Stimulated activated CD8-positive, alpha-beta memory T cell treated with anti-CD3 and anti-CD28 coated beads, Interleukin-4, amount 100 ng/mL, for 48 hours (primary cell): ENCODE measurements around the gene SAMD10.
"Not testable (repeated sequence)": the region's sequence is repeated elsewhere in the genome, so short reads cannot be mapped to it uniquely, and the experiment has no call there.

Experiments used
- DNase-seq: peaks from one replicate; pipeline ENCODE4 v3.0.0-alpha.2; 2020

Gene SAMD10

DNA sequence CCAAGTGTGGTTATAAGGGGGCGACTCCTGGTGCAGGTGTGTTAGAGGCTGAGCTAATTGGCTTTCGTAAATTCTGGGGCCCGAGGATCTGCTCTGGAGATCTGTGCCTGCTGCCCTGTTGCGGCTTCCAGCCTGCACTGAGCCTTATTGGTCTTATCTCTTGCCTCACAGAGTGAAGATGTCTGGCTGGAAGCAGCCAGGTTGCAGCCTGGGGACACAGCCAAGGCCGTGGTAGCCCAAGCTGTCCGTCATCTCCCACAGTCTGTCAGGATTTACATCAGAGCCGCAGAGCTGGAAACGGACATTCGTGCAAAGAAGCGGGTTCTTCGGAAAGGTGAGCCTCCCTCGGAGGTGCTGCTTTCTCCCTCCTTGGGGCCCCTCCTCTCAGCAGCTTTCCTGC is 21.5 kb upstream of the SAMD10 start:
- DNase-seq = no peak

DNA sequence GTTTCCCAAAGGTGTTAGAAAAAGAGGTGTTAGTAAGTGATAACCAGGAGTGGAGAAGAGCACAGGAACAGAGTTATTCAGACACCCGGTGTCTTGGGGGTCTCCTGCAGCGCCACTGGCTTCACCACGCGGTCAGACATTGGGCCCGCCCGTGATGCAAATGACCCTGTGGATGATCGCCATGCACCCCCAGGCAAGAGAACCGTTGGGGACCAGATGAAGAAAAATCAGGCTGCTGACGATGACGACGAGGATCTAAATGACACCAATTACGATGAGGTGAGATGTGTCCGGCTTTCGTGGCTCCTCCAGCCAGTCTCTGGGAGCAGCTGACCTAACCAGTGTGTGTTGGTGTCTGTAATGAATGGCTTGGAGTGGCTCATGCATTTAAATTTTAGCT is 3.5 kb upstream of the SAMD10 start:
- DNase-seq = no peak

DNA sequence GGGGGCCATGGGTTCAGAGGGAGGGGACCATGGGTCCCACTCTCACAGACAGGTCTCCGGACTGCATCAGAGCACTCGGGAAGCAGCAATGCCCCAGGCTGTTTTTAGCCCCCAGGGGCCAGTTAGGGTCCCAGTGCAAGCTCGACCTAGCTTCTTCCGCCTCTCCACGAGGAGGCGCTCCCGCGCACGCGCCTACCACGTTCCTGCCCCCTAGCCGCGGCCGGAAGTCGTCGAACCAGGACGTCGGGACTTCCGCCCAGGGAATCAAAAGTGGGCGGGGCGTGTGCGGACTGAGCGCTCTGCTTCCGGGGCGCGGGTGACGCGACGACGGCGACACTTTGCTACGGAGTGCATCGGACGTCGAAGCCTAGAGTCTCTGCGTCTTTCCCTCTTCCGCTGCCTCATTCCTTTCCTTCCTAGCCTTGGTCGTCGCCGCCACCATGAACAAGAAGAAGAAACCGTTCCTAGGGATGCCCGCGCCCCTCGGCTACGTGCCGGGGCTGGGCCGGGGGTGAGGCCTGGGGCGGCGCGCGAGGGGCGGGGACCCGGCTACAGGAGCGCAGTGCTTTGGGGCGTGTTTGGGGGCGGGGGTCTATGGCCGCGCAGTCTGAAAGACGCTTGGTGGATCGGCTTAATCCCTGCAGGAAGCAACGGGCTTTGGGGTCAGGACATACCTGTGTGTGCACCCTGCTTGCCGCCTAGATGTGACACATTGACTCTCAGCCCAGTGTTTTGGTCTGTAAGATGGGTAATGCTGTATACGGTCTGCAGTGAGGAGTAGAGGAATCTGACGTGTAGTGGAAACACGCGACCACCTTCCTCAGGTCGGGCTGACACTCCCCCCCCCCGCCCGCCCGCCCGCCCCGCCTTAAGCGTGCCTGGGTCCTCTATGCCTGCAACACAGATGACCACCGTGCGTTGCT is 1.6 kb upstream of the SAMD10 start, which contains the start of gene PRPF6:
TSS of gene PRPF6 (plus strand) at position 327 of the 923 bp plus-strand sequence. CDS start at position 441, 114 bp downstream.
- peak; percentile 96 for DNase-seq

DNA sequence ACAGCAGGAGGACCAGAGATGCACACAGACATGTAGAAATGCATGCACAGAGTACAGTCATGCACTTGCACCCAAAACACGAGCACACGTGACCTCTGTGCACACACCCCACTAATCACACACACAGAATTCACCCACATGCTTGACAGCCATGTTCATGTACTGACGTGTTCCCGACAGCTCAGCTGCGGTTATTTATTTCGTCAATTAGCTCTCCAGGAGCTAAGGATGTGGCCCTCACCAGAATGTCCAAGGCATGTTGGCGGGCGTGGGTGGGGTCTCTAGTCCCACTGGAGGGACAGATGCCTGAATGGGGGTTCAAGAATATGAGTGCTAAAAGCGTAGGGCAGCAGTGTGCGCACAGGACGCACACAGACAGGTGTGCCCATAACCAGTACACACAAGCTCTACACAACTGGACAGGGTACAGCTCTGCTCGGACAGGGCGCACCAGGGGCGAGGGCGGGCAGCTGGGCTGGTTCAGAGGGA is 919 bp upstream of the SAMD10 start:
- peak; percentile 45 for DNase-seq

DNA sequence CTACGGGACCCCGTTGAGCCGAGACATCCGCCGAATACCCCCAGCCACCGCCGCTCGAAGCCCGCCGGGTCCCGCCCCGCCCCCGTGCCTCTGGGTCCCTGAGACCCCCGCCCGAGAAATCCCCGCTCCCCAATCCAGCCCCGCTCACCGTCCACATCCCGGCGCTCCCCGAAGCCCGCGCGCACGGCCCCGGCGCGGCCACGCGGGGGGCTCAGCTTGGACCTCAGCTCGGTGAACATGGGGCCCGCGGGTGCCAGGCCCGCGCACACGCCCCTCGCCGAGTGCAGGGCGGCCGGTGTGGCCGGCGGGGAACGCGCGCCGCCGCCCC is 249 bp downstream of the SAMD10 start:
- DNase-seq = no peak

DNA sequence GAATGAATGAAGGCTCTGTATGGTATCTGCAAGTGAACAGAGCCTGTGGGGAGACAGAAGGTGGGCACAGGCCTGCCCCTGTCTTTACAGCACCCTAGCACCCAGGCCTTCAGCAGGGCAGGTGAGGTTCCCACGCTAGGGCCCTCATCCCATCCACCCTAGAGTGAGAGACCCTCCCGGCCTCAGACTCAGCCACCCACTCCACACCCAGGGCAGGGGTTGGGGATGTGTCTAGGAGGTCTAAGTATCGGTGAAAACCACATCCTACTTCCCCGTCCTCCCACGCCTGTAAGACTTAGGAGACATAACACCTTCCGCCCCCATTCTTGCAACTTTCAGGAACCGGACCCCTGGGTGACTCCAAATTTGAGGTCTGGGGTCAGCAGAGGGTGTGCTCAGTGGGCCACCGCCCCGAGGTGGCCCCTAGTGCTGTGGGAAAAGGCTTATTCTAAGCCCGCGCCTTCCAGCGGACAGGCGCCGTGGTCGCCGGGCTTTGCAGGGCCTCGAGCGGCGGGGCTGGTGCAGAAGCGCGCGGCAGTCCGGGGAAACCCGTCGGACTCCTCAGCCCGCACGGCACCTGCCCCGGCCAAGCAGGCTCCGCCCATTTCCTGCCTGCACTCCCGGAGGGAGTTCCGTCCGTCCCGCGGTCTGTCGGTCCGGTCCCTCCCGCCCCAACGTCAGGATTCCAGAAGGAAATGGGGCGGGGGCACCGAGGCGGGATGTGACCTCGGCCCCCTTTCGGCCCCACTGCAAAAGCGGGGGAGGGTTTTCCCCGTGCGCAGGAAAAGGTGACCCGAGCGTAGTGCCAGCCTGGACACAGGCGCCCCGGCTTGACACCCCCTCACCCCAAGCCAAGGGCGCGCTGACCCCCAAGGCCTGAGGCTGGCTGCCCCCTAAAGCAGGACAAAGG is 868 bp downstream of the SAMD10 start:
- peak; percentile 81 for DNase-seq

DNA sequence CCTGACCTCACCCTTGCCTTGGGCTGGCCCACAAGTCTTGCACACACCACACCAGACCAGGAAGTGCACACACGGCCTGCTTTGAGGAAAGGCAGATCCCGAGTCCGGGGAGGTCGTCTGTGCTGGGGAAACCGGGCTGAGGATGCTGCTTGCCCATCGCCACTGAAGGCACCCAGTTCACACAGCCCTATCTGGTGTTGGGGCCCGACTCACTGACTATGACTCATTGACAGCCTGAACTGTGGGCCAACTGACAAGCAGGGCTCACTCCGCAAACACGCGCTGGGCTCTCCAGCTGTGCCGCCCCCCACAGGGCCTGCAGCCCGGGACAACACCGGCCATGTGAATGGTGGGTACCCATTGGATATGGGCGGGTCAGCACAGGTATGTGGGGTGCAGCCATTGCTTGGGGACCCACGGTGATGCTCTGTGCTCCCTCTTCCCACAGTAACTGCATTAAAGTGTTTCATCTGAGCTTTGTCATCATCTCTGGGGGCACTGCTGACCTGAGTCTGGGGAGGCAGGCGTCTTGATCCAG is 1.6 kb downstream of the SAMD10 start:
- DNase-seq = peak; percentile 78

DNA sequence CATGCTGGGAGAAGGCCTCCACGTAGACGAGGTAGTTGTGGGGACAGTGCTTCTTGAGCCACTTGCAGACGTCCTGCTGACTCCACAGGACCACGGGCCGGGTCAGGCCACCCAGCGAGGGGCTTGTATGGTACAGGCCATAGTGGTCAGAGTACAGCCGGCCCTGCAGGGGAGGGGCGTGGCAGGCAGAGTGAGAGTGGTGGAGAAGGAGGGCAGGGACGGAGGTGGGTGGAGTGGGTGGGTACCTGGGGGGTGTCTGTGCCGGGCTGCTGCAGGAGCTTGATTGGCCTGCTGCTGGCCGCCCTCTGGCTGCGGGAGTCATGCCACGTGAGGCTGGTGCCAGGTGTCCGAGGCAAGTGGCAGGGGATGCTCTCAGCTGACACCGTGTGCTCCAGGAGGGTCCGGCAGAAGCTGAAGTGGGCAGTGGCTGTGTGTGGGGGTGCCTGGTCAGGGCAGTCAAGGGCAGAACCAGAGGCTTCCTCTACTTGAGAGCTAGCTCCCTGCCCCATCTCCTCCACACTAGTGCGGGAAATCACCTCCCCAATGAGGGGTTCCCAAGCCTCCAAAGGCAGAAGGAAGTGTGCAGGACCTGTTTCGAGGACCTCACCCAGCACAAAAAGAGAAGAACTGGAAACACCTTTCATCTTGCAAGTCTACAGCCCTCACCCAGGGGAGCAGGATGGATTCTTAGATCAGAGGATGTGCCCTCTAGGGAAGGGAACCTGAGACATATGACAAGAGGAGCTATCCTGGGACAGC is 2.3 kb downstream of the SAMD10 start:
- DNase-seq = no peak

DNA sequence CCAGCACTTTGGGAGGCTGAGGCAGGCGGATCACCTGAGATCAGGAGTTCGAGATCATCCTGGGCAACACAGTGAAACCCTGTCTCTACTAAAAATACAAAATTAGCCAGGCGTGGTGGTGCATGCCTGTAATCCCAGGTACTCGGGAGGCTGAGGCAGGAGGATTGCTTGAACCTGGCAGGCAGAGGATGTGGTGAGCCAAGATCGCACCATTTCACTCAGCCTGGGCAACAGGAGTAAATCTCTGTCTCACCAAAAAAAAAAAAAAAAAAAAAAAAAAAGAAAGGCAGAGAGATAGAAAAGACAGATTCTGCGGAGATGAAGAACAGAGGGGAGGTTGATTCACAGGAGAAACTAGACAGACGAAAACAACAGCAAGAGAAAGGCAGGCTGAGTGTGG is 2.9 kb downstream of the SAMD10 start:
- not testable (repeated sequence) for DNase-seq

DNA sequence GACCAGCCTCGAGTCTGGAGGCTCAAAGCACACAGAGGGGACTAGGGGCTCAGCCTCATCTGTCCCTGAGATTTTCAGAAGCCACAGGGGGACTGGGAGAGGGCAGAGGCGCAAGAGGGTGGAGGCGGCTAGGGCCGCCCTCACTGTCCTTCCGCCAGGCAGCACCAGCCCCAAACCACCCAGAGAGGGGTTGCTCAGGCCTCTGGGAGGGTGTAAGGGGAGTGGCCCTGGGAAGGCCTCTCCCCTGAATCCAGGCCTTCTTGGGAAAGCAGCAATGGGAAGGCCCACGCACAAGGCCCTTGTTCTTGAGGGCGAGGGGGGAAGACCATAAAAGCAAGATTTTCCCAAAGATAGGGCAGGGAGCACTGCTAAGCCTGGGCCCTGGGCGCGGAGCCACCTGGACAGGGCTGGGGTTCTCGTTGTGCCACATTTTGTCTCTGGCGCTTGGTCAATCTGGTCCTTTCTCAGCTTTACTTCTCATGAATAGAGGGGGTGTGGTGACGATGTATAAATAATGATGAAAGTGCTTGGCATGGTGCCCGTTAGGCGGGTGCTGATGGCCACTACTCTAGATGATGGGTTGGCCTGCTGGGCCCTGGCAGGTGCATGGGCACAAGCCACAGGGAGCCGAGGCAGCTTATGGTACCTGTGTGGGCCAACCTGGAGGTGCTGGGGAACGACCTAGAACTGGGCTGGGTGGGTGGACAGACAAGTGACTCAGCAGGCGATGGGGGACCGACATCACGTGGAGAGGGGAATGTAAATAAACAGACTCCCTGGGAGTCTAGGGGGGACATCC is 4.8 kb downstream of the SAMD10 start:
- no peak for DNase-seq

DNA sequence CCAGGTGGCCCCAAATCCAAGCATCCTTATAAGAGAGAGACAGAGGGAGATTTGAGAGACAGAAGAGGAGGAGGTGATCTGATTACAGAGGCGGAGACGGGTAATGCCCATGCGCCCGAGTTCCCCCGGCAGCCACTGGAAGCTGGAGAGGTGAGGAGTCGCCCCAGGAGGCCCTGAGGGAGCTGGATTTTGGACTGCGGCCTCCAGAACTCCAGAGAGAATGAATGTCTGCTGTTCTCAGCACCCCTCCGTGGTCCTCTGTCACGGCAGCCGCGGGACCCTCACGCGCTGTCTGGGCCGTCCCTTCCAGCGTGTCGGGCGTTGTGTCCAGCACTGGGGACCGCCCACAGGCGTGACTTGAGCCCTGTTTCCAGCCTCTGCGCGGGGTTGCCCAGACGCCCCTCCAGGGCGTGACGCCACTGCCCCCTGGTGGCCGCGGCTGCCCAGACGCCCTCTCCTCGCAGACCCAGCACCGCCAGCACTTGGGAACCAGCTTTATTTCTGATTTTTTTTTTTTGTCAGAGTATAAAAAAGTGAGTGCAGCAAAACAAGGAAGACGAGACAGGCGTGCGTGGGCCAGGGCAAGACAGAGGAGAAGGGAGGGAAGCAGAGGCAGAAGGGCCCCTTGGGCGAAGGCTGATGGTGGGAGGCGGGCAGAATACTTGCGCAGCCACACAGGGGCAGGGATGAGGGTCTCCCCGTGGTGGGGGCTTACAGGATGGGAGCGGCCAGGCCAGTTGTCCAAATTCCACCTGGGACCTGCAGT is 5.6 kb downstream of the SAMD10 start:
- DNase-seq = peak; percentile 89

DNA sequence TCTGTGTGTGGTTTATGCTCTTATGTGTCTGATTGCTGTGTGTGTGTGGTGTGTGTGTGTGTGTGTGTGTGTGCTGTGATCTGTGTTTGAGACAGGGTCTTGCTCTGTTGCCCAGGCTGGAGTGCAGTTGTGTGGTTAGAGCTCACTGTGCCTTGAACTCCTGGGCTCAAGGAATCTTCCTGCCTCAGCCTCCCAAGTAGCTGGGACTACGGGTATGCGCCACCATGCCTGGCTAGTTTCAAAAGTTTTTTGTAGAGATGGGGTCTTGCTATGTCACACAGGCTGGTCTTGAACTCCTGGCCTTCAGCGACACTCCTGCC is 6.3 kb downstream of the SAMD10 start:
- DNase-seq = no peak

DNA sequence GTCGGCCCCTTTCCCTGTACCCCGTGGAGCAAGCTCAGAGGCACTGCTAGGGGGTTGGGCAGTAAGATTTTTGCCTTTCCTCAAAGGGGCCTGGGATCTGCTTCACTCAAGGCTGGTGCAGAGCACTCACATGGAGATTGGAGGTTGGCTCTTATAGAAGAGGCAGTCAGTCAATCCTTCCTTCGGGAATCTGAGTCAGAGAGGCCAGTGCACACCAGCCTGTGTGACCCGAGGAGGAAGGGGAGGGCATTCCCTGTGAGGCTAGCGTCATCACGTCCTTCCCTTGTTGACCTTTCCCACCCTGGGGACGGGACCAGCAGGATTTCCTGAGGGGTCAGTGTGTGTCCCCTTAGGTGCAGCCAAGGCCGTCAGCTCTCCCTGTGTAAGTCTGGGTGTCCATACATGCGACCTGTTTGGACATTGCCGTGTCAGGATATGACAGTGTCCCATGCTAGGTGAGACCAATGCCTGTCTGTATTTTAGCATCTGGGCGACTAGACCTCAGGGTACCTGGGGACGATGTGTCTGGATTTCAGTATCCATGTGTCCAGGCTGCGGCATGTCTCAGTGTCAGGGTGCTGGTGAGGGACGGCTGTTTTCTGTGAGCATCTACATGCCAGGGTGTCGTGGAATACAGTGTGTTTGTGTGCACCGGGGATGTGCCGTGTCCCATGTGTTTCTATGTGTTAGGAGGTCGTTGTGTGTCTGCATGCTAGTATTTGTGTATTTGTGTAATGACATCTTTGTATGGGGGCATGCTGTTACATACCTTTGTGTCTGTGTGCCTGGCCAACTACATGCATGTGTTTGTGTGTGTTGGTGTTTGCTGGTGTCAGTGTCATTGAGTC is 6.9 kb downstream of the SAMD10 start:
- no peak for DNase-seq

DNA sequence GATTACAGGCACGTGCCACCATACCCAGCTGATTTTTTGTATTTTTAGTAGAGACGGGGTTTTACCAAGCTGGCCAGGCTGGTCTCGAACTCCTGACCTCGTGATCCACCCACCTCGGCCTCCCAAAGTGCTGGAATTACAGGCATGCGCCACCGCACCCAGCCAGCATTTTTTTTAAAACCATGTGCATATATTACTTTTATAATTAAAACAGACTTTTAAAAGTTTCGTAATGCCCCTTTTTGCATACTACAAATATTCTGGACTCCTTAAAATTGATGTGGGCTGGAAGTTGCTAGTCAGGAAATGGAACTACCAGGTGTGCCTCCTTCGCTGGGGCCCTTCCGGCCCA is 7.5 kb downstream of the SAMD10 start:
- not testable (repeated sequence) for DNase-seq

DNA sequence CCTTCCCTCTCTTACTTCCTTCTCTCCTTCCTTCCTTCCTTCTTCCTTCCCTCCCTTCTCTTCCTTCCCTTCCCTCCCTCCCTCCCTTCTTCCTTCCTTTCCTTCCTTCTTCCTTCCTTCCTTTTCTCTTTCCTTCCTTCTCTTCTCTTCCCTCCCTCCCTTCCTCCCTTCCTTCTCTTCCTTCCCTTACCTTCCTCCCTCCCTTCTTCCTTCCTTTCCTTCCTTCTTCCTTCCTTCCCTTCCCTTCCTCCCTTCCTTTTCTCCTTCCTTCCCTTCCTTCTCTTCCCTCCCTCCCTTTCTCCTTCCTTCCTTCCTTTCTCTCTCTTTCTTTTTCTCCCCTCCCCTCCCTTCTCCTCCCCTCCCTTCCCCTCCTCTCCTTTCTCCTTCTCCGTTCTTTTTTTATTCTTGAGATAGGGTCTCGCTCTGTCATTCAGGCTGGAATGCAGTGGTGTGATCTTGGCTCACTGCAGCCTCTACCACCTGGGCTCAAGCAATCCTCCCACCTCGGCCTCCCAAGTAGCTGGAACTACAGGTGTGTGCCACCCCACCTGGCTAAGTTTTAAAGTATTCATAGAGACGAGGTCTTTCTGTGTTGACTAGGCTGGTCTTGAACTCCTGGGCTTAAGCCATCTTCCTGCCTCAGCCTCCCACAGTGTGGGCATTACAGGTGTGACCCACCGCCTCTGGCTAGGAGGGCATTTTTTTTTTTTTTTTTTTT is 8.6 kb downstream of the SAMD10 start:
- DNase-seq = no peak

DNA sequence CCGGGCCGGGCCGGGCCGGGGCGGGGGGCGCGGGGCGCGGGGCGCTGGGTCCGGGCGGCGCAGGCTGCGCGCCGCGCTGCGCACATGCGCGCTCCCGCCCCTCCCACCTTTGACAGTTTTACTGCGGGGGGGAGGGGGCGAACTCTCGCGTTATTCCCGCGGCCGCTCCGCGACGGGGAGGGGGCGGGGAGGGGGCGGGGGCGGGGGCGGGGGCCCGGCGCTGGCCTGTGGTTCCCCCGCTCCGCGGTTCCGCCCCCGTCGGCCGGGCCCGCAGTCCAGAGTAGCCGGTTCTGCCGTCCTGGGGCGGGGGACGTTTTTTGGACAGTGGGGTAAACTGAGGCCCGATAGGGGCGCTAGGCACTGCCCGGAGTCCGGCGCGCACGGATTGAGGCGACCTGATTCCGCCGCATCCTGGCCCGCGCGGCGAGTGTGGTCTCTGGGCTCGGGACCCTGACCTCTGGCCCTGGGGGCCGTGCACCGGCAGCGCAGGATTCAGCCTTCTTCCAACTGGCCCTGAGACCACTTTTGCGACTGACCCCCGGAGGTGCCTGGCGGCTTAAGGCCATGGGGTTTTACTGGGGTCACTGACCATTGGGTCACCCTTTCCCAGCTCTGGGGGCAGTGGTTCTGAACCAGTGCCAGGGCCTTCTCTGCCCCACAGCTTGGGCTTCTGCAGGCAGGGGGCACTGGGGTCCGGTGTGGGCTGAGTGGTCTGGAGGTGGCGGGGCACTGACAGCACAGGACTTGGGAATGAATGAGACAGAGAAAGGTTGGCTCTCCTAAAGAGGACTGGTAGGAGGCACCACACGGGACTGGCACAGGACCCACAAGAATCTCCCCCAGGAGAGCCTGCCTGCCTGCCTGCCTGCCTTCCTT is 9.4 kb downstream of the SAMD10 start, which contains the start of gene ZNF512B:
TSS of gene ZNF512B (minus strand) at position 93 of the 876 bp plus-strand sequence. CDS start 1,980 bp downstream, outside the sequence.
- peak; percentile 74 for DNase-seq

DNA sequence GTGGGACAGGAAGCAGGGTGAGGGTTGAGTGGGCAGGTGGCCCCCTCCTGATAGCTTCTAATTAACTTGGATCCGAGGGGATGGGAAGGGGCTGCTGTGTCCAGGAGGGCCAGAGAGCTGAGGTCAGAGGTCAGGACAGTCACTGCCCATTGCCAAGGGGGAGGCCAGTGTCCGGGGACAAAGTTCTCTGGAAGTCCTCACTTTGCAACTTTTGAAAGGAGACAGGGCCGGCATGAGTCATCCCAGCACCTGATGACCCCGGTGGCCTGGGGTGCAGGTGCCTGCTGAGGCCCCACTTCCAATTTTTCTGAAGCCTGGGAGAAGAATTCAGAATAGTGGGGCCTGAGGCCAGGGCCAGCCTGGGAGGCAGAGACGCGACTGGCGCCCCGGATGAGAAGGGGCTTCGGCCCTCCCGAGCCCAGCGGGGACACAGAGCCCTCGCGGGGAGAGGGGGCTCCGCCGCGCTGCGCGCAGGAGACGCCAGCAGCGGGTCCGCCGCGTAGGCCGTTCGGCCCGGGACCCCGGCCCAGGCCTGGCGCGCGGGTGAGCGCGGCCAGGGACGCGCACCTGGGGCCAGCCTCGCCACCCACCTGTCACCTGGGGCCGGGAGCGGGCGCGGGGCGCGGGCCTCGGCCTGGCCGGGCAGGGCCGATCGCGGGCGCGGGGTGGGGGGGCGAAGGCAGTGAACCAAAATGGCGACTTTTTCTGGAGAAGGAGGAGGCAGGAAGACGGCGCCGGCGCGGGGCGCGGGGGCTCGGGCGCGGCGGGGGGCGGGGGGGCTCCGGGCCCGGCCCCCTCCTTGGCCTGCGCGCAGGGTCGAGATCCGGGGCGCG is 10.3 kb downstream of the SAMD10 start:
- peak; percentile 47 for DNase-seq
